Right atrium auricular region (tissue), 2 donors: ENCODE results near the gene DOCK4. TPM values are rescaled to one million over a fixed set of nuclear protein-coding genes. Genes with fewer than 3 reads are reported as not detected.

Experiments
- DNase-seq: peaks from one replicate; pipeline ENCODE4 v3.0.0-alpha.2; 2019; ENCODE audit warnings: low spot score
- H3K27ac ChIP-seq, 2 donors: fragments of 200-600 bp; sonication (generic); 1 replicate in 1 of 2; 2 replicates in 1 of 2; pipeline ENCODE4 v1.5.1; 2016 to 2019
- H3K27me3 ChIP-seq, 2 donors: fragments of 200-600 bp; sonication (generic); one replicate each; pipeline versions ENCODE4 v1.5.1 to v1.6.0; 2017 to 2019
- H3K36me3 ChIP-seq: fragments of 200-600 bp; sonication (generic); one replicate; pipeline ENCODE4 v1.5.1; 2016
- H3K4me1 ChIP-seq, 2 donors: fragments of 200-600 bp; sonication (generic); one replicate each; pipeline versions ENCODE4 v1.5.1 to v1.6.0; 2017 to 2019
- H3K4me3 ChIP-seq, 2 donors: fragments of 200-600 bp; sonication (generic); 1 replicate in 1 of 2; 2 replicates in 1 of 2; pipeline ENCODE4 v1.5.1; 2017 to 2019; ENCODE audit warnings: mild to moderate bottlenecking in 1 of 2, moderate library complexity in 1 of 2
- H3K9me3 ChIP-seq, 2 donors: fragments of 200-600 bp; sonication (generic); one replicate each; pipeline ENCODE4 v1.5.1; 2019
- CTCF ChIP-seq, 2 donors: fragments of 200-600 bp; sonication (generic); IDR thresholded peaks; one replicate each; pipeline ENCODE4 v1.5.1; 2019; ENCODE audit warnings: antibody characterized with exemption in 2 of 2
- total RNA-seq, 2 donors: library from RNA; depleted of rRNA; stranded (reverse); fragments of >200 nt; gene quantifications; one replicate each; pipeline ENCODE4 v1.1.0, GENCODE V29; 2016

DOCK4 gene
- total RNA-seq, 2 donors from 2014 or later = 12.3 to 17.8 TPM

GRCh38 chr7:111758332-111758731, 447.9 kb downstream of the DOCK4 start:
- H3K27ac ChIP-seq = no peak overlapping the region
- TF ChIP-seq CTCF (IDR thresholded peaks at IDR 0.05) = no peak
- H3K36me3 ChIP-seq = peaks cover 16% of the 10 kb centered on the region
- H3K4me1 ChIP-seq = no peaks in the 10 kb centered on the region
- H3K9me3 ChIP-seq = no peaks in the 10 kb centered on the region
- no peak for DNase-seq
- H3K27me3 ChIP-seq = no peaks in the 10 kb centered on the region
- no peak overlapping the region for H3K4me3 ChIP-seq

- no peak overlapping the region for H3K27ac ChIP-seq
- peaks cover 16% of the 10 kb centered on the region for H3K36me3 ChIP-seq
- H3K4me1 ChIP-seq = no peaks in the 10 kb centered on the region
- DNase-seq = peak; percentile 75
- no peak for TF ChIP-seq CTCF (IDR thresholded peaks at IDR 0.05)
- H3K4me3 ChIP-seq = peak overlapping the region in 1 of 2 donors; percentile 2
- H3K9me3 ChIP-seq = no peaks in the 10 kb centered on the region
- H3K27me3 ChIP-seq = no peaks in the 10 kb centered on the region
These were observed 449.5 kb downstream of the DOCK4 start for GRCh38 chr7:111756687-111757178.

GRCh38 chr7:111755383-111755782, 450.8 kb downstream of the DOCK4 start:
- no peaks in the 10 kb centered on the region for H3K4me1 ChIP-seq
- TF ChIP-seq CTCF (IDR thresholded peaks at IDR 0.05) = no peak
- H3K4me3 ChIP-seq = no peak overlapping the region
- H3K36me3 ChIP-seq = peaks cover 10% of the 10 kb centered on the region
- no peak for DNase-seq
- H3K27ac ChIP-seq = no peak overlapping the region
- H3K9me3 ChIP-seq = no peaks in the 10 kb centered on the region
- H3K27me3 ChIP-seq = no peaks in the 10 kb centered on the region

GRCh38 chr7:111753968-111754367, 452.2 kb downstream of the DOCK4 start:
- Histone ChIP-seq H3K4me3 (no peak overlapping the region), H3K36me3 (peaks cover 12% of the 10 kb centered on the region), H3K27ac (no peak overlapping the region), H3K4me1 (no peaks in the 10 kb centered on the region), H3K9me3 (no peaks in the 10 kb centered on the region), H3K27me3 (no peaks in the 10 kb centered on the region)
- no peak for DNase-seq
- TF ChIP-seq CTCF (IDR thresholded peaks at IDR 0.05) = no peak

- Histone ChIP-seq H3K36me3 (peaks cover 3% of the 10 kb centered on the region), H3K9me3 (no peaks in the 10 kb centered on the region), H3K27me3 (no peaks in the 10 kb centered on the region), H3K4me3 (no peak overlapping the region), H3K27ac (no peak overlapping the region), H3K4me1 (no peaks in the 10 kb centered on the region)
- peak; percentile 49 to 79 for TF ChIP-seq CTCF (IDR thresholded peaks at IDR 0.05)
- DNase-seq = no peak
These were observed 454.1 kb downstream of the DOCK4 start for GRCh38 chr7:111752022-111752582.

GRCh38 chr7:111750878-111751277, 455.3 kb downstream of the DOCK4 start:
- no peak overlapping the region for H3K27ac ChIP-seq
- no peaks in the 10 kb centered on the region for H3K4me1 ChIP-seq
- no peaks in the 10 kb centered on the region for H3K9me3 ChIP-seq
- no peaks in the 10 kb centered on the region for H3K27me3 ChIP-seq
- H3K36me3 ChIP-seq = peaks cover 3% of the 10 kb centered on the region
- no peak for DNase-seq
- H3K4me3 ChIP-seq = no peak overlapping the region
- no peak for TF ChIP-seq CTCF (IDR thresholded peaks at IDR 0.05)
